ENCODE results near the gene FOXP1.

DNA sequence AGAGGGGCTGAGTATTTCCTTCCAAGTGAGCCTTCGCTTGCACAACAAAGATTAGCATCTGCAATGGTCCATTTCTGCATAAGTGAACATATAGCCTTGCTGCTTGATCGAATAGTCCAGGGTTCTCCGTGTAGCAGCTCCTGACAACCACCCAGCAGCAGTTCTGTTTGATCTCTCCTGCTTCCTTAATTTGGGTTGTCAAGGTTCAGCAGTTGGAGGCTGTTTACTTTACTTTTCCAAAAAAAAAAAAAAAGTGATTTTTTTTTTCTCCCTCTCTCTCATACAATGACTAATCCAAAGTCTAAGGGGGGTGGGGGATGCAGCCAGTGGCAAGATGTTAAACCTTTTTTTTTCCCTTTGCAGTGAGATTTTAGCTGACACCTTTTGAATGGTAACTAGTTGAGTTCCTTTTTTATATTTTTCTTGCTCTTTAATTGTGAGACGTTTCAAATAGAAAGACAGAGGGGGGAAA is 3.6 kb downstream of the FOXP1 start:
- TF ChIP-seq, protein P1, sequence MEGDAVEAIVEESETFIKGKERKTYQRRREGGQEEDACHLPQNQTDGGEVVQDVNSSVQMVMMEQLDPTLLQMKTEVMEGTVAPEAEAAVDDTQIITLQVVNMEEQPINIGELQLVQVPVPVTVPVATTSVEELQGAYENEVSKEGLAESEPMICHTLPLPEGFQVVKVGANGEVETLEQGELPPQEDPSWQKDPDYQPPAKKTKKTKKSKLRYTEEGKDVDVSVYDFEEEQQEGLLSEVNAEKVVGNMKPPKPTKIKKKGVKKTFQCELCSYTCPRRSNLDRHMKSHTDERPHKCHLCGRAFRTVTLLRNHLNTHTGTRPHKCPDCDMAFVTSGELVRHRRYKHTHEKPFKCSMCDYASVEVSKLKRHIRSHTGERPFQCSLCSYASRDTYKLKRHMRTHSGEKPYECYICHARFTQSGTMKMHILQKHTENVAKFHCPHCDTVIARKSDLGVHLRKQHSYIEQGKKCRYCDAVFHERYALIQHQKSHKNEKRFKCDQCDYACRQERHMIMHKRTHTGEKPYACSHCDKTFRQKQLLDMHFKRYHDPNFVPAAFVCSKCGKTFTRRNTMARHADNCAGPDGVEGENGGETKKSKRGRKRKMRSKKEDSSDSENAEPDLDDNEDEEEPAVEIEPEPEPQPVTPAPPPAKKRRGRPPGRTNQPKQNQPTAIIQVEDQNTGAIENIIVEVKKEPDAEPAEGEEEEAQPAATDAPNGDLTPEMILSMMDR (IDR thresholded peaks at IDR 0.05; ENCODE audit: low read depth, low read length, poor library complexity, severe bottlenecking), result no peak
- no peak for TF ChIP-seq EZH2phosphoT487 (IDR thresholded peaks at IDR 0.05; ENCODE audit: borderline replicate concordance, low read length)
